ENCODE data around the gene DACH1.
"Not testable (repeated sequence)": the region's sequence is repeated elsewhere in the genome, so short reads cannot be mapped to it uniquely, and the experiment has no call there.

The DACH1 gene

GRCh38 chr13:71838842-71839241 is 28.2 kb downstream of the DACH1 start:
- no peak for TF ChIP-seq CTCF (conservative IDR thresholded peaks at IDR 0.05)
- TF ChIP-seq ZFX (IDR thresholded peaks at IDR 0.05): no peak
- no peak overlapping the region for H3K27ac ChIP-seq

GRCh38 chr13:71837582-71837981 is 29.4 kb downstream of the DACH1 start:
- not testable (repeated sequence) for H3K27ac ChIP-seq

- no peak overlapping the region for H3K27ac ChIP-seq
- TF ChIP-seq CTCF (conservative IDR thresholded peaks at IDR 0.05) (no peak), ZFX (IDR thresholded peaks at IDR 0.05) (no peak)
These were observed 35.3 kb downstream of the DACH1 start for GRCh38 chr13:71831716-71832115.

GRCh38 chr13:71830736-71831135 is 36.3 kb downstream of the DACH1 start:
- TF ChIP-seq CTCF (conservative IDR thresholded peaks at IDR 0.05) (no peak), ZFX (IDR thresholded peaks at IDR 0.05) (no peak)
- no peak overlapping the region for H3K27ac ChIP-seq

GRCh38 chr13:71830323-71830722 is 36.7 kb downstream of the DACH1 start:
- H3K27ac ChIP-seq: no peak overlapping the region
- TF ChIP-seq CTCF (conservative IDR thresholded peaks at IDR 0.05) (no peak), ZFX (IDR thresholded peaks at IDR 0.05) (no peak)

- no peak overlapping the region for H3K27ac ChIP-seq
- TF ChIP-seq CTCF (conservative IDR thresholded peaks at IDR 0.05) (no peak), ZFX (IDR thresholded peaks at IDR 0.05) (no peak)
These were observed 37.5 kb downstream of the DACH1 start for GRCh38 chr13:71829547-71829946.

GRCh38 chr13:71828564-71828963 is 38.4 kb downstream of the DACH1 start:
- TF ChIP-seq ZFX (IDR thresholded peaks at IDR 0.05) (no peak), CTCF (conservative IDR thresholded peaks at IDR 0.05) (no peak)
- no peak overlapping the region for H3K27ac ChIP-seq

GRCh38 chr13:71828117-71828516 is 38.9 kb downstream of the DACH1 start:
- TF ChIP-seq ZFX (IDR thresholded peaks at IDR 0.05): no peak
- no peak for TF ChIP-seq CTCF (conservative IDR thresholded peaks at IDR 0.05)
- H3K27ac ChIP-seq: no peak overlapping the region
